Spleen (tissue), 7 donors: ENCODE measurements around the gene APBB2.

Experiments
- CTCF ChIP-seq, 11 experiments: fragments of 200-600 bp in 7 of 11; fragments of 450-650 bp in 4 of 11; sonication (generic) in 4 of 11; IDR thresholded peaks in 8 of 11; conservative IDR thresholded peaks in 3 of 11; 1 replicate in 7 of 11; 2 replicates in 4 of 11; pipeline versions ENCODE4 v1.4.0 to v1.8.0; 2016 to 2021; ENCODE audit warnings: antibody characterized with exemption in 11 of 11, inconsistent platforms in 4 of 11, mild to moderate bottlenecking in 1 of 11
- POLR2A ChIP-seq, 3 donors: fragments of 450-650 bp; IDR thresholded peaks; one replicate each; pipeline ENCODE4 v1.5.1; 2017; ENCODE audit warnings: antibody characterized with exemption in 3 of 3, mild to moderate bottlenecking in 1 of 3
- POLR2AphosphoS5 ChIP-seq, 3 donors: sonication (generic); formaldehyde crosslinking; IDR thresholded peaks; one replicate each; pipeline ENCODE4 v1.5.1; 2017; ENCODE audit warnings: antibody characterized with exemption in 3 of 3
- donor health status: DM: no; HTN: no; CAD: no; lungs with moderate emphysema.
- donor health status: DM: no; HTN: no; CAD: no.
- donor health status: DM: no; HTN: no; CAD: no.

DNA sequence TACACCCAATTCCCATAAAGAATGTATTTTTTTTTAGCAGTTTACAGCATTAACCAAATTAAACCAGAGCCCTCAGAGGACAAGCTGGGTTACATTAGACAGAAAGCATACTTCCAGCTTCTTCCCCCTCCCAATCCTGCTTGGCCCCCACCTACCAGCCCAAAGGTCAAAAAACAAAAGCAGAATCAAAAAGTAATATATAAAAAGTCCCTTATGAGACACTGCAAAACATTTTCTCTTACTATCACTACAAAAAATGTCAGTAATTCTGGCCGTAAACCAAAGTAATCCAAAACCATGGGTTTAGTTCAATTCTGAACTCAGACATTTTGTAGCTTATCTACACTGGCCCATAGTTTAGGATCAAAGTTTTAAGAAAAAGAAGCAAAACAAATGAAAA is 38.0 kb downstream of the APBB2 start:
- TF ChIP-seq CTCF (IDR thresholded peaks at IDR 0.05 in 8 of 11, conservative IDR thresholded peaks at IDR 0.05 in 3 of 11) = no peak
- no peak for TF ChIP-seq POLR2A (IDR thresholded peaks at IDR 0.05)
- no peak for TF ChIP-seq POLR2AphosphoS5 (IDR thresholded peaks at IDR 0.05)
